ENCODE results near the gene ZNF619. TPM values are rescaled to one million over a fixed set of nuclear protein-coding genes. Genes with fewer than 3 reads are reported as not detected.
"Not testable (repeated sequence)": the region's sequence is repeated elsewhere in the genome, so short reads cannot be mapped to it uniquely, and the experiment has no call there.

Gene ZNF619
- total RNA-seq: 9.1 and 10.3 TPM in 2 replicates

GRCh38 chr3:40476478-40477470 lies at the start of gene ZNF619:
ZNF619 (plus strand) TSS chr3:40477122; CDS start chr3:40477980, 858 bp downstream.
- intact Hi-C loops (cut with micrococcal nuclease): loop anchor here (1.0 kb wide), 5 partner anchors 19 to 167 kb away; partner anchors contain the start of genes EIF1B, RPL14, ZNF620 and ZNF621

- intact Hi-C loops (cut with micrococcal nuclease): no loop called here
Measured at GRCh38 chr3:40432793-40433192, 44.1 kb upstream of the ZNF619 start.

GRCh38 chr3:40437889-40438288 lies 39.0 kb upstream of the ZNF619 start:
- intact Hi-C loops (cut with micrococcal nuclease): no loop called here

- intact Hi-C loops (cut with micrococcal nuclease): no loop called here
Measured at GRCh38 chr3:40445062-40445461, 31.9 kb upstream of the ZNF619 start.

- intact Hi-C loops (cut with micrococcal nuclease): no loop called here
Measured at GRCh38 chr3:40445880-40446279, 31.0 kb upstream of the ZNF619 start.

- intact Hi-C loops (cut with micrococcal nuclease): loop anchor here (10.0 kb wide), 1 partner anchor 1046 kb away; the partner anchor contains the start of gene RPSA
Measured at GRCh38 chr3:40450438-40450837, 26.5 kb upstream of the ZNF619 start.

GRCh38 chr3:40451551-40451950 lies 25.4 kb upstream of the ZNF619 start:
- intact Hi-C loops (cut with micrococcal nuclease): loop anchor here (10.0 kb wide), 1 partner anchor 1047 kb away; the partner anchor contains the start of gene RPSA

- intact Hi-C loops (cut with micrococcal nuclease): loop anchor here (2.0 to 10.0 kb wide), 3 partner anchors 55 to 1047 kb away; partner anchors contain the start of genes CTNNB1, RPSA and ZNF620
Measured at GRCh38 chr3:40452057-40452456, 24.9 kb upstream of the ZNF619 start.

- intact Hi-C loops (cut with micrococcal nuclease): loop anchor here (2.0 to 10.0 kb wide), 3 partner anchors 54 to 1048 kb away; partner anchors contain the start of genes CTNNB1, RPSA and ZNF620
Measured at GRCh38 chr3:40452562-40452875, 24.4 kb upstream of the ZNF619 start.

- intact Hi-C loops (cut with micrococcal nuclease): loop anchor here (1.0 to 10.0 kb wide), 7 partner anchors 24 to 1509 kb away; partner anchors contain the start of genes CTNNB1, EIF1B, RPSA and ULK4
Measured at GRCh38 chr3:40452876-40453730, 23.8 kb upstream of the ZNF619 start.

- intact Hi-C loops (cut with micrococcal nuclease): loop anchor here (1.0 to 10.0 kb wide), 7 partner anchors 23 to 1508 kb away; partner anchors contain the start of genes CTNNB1, EIF1B, RPSA and ULK4
Measured at GRCh38 chr3:40453933-40454332, 23.0 kb upstream of the ZNF619 start.

GRCh38 chr3:40455328-40455727 lies 21.6 kb upstream of the ZNF619 start:
- intact Hi-C loops (cut with micrococcal nuclease): loop anchor here (5.0 to 10.0 kb wide), 2 partner anchors 1051 to 1557 kb away; partner anchors contain the start of gene RPSA

GRCh38 chr3:40456279-40456939 lies 20.5 kb upstream of the ZNF619 start:
- intact Hi-C loops (cut with micrococcal nuclease): loop anchor here (5.0 to 10.0 kb wide), 2 partner anchors 1052 to 1556 kb away; partner anchors contain the start of gene RPSA

- intact Hi-C loops (cut with micrococcal nuclease): loop anchor here (1.0 to 10.0 kb wide), 5 partner anchors 20 to 1555 kb away; partner anchors contain the start of genes EIF1B, RPSA, ZNF619 and ZNF621
Measured at GRCh38 chr3:40456940-40457823, 19.7 kb upstream of the ZNF619 start, which contains the start of gene RPL14. RPL14 (plus strand) TSS chr3:40457339; CDS start chr3:40457472, 133 bp downstream.

GRCh38 chr3:40458473-40458872 lies 18.4 kb upstream of the ZNF619 start:
- intact Hi-C loops (cut with micrococcal nuclease): loop anchor here (5.0 to 10.0 kb wide), 2 partner anchors 1054 to 1554 kb away; partner anchors contain the start of gene RPSA

- intact Hi-C loops (cut with micrococcal nuclease): not testable (repeated sequence)
Measured at GRCh38 chr3:40460481-40460880, 16.4 kb upstream of the ZNF619 start.

- intact Hi-C loops (cut with micrococcal nuclease): no loop called here
Measured at GRCh38 chr3:40461161-40461560, 15.8 kb upstream of the ZNF619 start.

- intact Hi-C loops (cut with micrococcal nuclease): not testable (repeated sequence)
Measured at GRCh38 chr3:40462838-40463237, 14.1 kb upstream of the ZNF619 start.

GRCh38 chr3:40463579-40463978 lies 13.3 kb upstream of the ZNF619 start:
- intact Hi-C loops (cut with micrococcal nuclease): no loop called here

Measured in T-helper 2 cell treated with Interferon-gamma antibody and Interleukin-4, amounts not matched to agents 100 ng/mL and 5 ng/mL, for 36 hours (primary cell).